HT1080 (cell line): Measurements from ENCODE around the gene TBX6. TPM values are rescaled to one million over a fixed set of nuclear protein-coding genes. Genes with fewer than 3 reads are reported as not detected.
"Not testable (repeated sequence)": the region's sequence is repeated elsewhere in the genome, so short reads cannot be mapped to it uniquely, and the experiment has no call there.

ENCODE experiments used
- DNase-seq: peaks from one replicate; pipeline ENCODE4 v3.0.0-alpha.2; 2015; ENCODE audit warnings: low read depth
- total RNA-seq: library from RNA; depleted of rRNA; stranded (reverse); fragments of >200 nt; shearing (Covaris generic); gene quantifications from 2 replicates; pipeline ENCODE4 v1.2.3, GENCODE V29; 2014

The TBX6 gene
- total RNA-seq, 1 experiment from 2014 or later = 0.59 TPM

DNA sequence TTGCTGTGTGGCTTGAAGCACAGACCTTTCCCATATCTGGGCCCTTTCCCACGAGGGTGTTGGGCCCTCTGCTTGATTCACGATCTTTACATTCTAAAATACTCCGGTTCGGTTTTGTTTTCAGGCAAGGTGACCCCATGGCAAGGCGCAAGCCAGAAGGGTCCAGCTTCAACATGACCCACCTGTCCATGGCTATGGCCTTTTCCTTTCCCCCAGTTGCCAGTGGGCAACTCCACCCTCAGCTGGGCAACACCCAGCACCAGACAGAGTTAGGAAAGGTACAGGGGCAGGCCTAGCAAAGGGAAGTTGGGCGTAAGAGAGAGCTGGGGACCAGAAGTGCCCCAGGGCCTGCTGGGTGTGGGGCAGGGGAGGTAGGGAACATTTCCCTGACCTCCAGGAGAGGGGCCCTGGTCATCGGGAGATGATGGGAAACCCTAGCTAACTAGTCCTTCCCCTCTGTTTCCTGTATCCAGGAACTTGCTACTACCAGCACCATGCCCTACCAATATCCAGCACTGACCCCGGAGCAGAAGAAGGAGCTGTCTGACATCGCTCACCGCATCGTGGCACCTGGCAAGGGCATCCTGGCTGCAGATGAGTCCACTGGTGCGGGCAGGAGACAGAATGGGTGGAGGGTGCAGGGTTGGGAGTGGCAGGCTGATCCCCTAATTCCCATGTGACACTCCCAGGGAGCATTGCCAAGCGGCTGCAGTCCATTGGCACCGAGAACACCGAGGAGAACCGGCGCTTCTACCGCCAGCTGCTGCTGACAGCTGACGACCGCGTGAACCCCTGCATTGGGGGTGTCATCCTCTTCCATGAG lies 24.8 kb downstream of the TBX6 start:
- DNase-seq = no peak

DNA sequence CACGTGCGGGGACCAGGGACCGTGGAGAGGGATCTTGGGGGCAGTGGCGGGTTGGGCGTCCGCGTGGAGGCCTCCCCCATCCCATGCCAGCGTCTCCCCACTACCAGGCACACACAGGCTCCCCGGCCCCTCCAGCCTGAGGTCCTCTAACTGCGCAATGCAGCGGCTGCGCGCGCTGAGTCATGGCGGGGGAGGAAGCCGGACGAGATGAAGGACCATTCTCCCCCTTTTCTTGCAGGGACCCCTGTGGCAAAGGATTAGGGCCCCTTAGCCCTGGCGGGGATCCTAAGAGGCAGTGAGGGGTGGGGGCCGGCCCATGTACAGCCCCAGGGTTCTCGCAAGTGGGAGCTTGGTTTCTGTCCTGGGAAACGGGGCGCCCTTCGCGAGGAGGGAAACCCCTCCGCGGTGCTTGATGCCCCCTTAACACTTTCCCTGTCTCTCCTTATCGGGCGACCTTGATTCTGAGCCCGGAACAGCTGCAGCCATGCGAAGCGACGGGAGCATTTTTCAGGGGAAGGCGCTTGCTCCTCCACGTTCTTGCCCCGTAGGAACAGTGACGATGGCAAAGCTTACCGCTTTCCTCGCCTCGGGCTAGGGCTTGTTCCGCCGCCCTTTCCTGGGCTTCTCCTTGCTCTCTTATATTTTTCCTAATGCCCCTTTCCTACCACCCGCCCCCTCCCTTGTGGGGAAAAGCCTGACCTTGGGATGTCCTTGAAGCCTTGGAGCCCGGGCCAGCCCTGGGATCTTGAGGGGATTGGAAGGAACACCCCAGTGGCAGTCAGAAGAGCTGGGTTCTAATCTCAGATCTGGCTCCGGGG lies 25.6 kb downstream of the TBX6 start:
- DNase-seq = no peak

DNA sequence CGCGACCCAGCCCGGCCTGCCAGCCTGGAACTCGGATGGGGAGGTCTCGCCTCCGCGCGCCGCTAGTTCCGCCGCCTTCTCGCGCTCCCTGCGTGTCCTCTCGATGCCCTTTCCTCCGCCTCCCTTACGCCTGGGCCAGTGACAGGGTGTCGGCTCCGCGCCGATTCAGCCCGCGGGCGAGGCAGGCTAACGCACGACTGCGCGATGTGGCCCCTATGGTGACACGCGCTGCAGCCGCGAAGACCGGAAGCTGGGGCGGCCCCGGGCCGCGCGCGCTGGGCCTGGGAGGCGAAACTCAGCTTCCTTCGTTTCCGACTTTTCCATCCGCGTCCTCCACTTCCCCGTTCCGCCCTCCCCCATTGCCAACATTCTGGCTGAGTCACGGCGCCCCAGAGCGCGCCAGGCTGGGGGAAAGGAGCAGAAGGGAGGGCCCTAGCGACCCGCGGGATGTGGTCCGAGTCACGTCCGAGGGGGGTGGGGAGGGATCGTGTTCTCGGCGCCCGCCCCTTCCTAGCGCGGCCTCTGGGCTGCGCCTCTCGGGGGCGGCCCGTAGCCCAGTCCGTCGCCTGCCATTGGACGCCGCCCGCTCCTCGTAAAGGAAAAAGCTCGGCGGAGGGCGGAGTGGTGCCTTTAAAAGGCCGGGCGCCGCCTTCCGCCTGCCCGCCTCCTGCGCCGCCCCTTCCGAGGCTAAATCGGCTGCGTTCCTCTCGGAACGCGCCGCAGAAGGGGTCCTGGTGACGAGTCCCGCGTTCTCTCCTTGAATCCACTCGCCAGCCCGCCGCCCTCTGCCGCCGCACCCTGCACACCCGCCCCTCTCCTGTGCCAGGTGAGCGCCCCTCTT lies 26.4 kb downstream of the TBX6 start, which contains the start of gene ALDOA:
TSS of gene ALDOA (plus strand) at position 659 of the 841 bp plus-strand sequence. CDS start 1,138 bp downstream, outside the sequence.
- peak; percentile 99 for DNase-seq

DNA sequence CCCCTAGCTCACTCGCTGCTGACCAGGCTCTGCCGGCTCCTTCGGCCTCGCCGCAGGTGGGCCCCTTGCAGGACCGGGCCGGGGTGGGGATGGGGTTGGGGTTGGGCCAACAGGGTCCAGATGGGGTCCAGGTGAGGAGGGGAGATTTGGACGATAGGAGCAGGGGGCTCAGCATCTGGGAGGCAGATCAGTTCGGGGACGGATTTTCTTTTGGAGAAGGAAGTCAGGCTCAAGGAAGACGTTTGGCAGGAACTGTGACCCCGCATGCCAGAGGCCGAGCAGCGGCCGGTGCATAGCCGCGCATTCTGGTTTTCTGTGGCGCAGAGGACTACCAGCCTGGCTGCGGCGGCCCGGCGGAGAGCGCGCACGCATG lies 27.0 kb downstream of the TBX6 start:
- no peak for DNase-seq

DNA sequence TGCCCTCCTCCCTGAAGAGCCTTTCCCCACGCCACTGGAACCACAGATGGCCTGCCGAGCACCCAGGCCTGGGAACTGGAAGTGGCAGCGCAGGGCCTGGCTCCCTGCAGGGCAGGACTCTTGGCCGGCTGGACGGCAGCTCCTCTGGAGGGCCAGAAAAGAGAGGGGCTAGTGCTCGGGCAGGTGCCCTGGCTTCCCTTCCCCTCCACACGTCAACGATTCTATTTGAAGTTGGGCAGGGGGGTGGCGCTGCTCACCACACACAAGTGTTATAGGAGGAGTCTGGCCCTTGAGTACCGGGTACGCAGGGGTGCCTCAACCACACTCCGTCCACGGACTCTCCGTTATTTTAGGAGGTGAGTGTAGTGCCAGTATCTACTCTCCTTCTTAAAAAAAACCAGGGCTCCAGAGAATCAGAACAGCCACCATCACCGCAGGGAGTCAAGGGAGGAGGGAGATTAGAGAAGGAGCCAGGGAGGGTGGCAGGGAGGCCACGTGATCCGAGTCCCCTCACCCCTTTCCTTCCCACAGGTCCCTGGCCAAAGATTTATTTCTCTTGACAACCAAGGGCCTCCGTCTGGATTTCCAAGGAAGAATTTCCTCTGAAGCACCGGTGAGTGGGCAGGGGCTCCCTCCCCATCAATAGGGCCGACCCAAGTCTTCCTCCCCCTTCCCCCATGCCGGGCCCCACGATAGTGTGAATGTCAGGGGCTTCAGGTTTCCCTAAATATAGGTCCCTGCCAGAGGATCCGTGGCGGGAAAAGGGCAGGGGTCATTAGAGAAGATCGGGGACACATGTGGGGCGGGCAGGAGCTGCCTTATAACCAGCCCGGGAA lies 27.6 kb downstream of the TBX6 start:
- DNase-seq = no peak

DNA sequence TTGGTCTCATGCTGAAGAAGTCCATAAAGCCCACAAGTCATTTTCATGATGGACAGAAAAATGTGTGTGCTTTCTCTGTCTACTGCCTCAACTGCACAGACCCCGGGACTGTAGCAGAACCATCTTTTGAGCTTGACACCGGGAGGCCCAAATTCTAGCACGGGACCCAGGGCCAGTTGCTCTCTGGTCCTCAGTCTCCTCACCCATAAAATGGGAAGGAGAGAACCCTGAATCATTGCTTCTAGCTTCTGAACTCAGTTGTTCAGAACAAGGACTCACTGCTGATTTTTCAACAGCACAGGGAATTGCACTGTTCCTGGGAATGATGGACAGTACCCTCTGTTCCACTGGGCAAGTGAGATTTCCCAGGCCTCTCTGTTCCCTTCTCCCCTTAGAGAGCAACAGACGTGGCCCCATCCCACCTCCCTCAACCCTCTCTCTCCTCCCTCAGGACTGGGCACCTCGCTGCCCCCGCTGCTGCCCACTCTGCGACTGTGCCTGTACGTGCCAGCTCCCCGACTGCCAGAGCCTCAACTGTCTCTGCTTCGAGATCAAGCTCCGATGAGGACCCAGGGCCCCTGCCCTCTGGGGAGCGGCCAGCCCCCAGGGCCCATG lies 28.3 kb downstream of the TBX6 start:
- no peak for DNase-seq

DNA sequence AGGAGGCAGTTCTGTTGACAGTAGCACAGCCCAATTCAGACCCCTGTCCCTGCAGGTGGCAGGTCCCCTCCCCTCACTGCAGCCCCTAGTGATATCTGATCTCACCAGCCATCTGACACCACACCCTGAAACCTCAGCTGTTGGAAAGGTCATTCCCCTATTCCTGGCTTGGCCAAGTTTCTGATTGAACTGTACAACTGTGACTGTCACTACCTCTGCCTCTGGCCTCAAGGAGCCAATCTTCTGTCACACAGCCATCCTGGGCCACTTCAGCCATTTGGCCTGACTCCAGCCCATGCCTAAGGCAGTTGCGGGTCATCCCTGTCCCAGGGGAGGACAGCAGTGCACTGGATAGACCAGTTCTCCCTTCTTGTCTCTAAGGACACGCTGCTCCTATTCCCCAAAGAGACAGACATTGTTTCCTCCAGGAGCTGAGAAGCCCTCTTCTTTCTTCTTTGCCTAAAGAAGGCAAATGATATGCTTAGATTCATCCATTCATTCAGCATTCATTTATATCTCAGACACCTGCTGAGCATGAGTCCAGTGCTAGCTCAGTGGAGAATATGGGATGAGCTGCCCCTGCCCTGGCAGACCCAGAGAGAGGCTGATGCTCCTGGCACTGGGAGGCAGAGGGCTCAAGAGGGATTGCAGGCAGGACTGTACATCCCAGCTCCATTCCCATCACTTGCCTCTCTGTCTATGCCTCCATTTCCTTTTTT lies 30.7 kb downstream of the TBX6 start:
- DNase-seq = no peak

DNA sequence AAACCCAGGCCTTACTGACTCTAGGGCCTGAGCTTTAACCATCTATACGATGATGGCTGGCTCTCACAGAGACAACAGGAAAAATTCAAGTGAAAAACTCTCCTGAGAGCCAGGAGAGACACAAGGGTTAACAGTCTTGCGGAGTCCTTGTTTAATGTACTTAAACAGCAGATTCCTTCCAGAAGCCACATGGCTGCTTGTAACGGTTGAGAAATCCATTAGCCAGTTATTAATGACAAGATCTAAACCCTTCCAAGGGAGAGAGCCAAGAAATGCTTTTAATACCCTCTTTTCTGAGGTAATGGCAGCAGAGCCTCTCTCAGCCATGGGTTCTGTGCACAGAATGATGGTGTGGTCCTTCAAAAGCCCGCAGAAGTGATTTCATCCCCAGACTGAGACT lies 31.4 kb downstream of the TBX6 start:
- no peak for DNase-seq

DNA sequence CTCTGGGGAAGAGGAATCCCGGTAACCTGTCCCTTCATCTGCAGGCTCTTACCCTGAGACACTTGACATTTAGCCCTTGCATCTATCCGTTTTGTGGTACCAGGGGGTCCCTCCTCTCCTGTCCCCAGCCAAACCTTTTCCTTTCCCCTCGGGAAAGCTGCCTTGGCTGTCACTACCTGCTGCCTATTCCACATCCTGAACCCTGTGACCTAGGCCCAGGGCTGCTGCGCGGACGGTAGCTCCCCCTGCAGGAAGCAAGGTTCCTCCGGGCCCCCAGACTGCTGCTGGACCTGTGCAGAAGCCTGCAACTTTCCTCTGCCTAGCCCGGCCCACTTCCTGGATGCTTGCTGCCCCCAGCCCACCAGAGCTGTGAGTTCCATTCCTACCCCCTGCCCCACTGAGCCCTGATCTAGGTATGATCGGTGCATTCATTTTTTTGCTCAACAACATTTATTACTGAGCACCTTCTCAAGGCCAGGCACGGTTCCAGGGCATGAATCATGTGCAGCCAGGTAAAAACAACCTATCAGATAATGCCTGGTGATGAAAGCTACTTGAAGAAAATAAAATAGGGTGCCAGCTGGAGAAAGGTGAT lies 36.7 kb downstream of the TBX6 start:
- DNase-seq = no peak

DNA sequence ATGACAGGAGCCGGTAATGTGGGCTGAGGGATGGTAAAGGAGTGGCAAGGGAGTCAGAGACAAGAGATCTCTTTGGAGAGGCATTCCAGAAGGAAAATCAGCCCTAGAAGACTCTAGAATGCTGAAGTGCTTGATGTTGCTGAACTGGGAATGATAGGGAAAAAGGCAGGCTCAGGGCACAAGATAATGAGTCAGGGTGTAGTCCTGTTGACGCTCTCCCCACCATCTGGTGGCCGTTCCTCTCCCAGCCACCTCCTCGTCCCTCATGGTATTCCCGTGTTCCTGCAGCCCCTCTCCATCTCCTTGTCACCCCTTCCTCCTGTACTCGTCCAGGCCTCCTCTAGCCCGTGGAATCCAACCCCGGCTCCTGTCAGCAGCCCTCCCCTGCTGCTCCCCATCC lies 37.3 kb downstream of the TBX6 start:
- DNase-seq = no peak

DNA sequence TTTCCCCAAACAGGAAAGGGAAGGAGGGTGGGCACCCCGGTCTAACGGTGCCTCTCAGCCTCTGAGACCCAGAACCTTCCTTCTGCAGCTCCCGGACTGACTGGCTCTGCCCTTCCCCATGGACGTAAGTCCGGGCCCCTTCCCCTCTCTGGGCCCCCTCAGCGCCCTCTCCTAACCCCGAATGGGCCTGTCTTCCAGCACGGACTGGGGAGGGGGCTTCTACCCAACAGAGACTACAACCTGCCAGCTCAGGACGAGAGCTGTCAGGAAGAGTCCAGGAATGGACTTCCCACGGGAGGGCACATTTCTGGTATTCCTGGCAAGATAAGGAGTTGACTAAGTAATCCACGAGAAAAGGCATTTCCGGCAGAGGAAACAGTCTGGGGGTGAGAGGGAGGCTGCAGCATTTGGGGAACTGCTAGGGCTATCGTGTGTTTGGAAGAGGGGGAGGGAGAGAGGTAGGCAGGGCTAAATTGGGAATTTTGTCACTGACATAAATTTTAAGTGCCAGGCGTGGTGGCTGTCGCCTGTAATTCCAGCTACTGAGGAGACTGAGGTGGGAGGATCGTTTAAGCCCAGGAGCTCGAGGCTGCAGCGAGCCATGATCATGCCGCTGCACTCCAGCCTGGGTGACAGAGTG lies 38.2 kb downstream of the TBX6 start:
- no peak for DNase-seq

DNA sequence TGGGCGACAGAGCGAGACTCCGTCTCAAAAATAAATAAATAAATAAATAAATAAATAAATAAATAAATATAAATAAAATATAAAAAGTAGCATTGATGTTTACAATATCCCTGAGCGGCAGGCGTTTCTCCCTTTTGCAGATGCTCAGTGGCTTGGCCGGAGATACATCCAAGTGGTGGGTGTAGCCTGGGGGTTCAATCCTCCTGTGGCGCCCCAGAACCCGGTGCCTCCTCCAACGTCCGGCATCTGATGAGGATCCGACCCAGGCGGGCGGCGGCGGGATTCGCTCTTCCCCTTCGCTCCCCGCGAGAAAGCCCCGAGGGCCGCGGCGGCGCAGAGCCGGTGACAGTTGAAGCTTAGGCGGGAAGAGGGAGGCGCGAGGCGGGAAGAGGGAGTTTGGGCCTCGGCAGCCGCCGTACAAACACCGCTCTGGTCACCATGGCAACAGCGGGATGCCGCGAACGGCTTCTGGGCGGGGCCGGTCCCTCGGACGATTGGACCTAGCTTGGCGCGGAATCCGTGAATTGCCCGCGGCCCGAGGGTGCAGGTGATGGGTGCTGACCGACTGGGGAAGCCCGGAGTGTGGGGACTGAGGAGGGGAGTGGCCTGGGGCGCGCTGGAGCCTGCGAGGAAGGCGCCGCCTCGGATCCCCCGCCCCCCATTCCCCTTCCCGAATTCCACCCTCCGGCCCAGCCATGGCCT lies 38.9 kb downstream of the TBX6 start:
- DNase-seq = peak; percentile 91

DNA sequence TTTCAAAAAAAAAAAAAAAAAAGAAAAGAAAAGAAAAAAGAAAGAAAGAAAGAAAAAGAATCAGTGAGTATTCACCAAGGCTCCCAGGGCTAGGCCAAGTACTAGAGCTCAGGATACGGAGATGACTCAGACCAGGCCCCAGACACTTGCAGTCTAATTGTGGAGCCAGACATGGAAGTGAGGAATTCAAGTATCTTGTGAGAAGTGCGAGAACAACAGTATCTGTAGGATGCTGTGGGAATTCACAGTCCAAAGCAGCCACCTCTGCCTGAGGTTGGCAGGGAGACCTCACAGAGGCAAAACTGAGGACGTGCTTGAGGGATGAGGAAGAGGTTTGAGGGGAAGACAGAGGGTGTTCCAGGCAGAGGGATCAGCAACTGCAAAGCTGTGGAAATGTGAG lies 40.2 kb downstream of the TBX6 start:
- DNase-seq = peak; percentile 82

DNA sequence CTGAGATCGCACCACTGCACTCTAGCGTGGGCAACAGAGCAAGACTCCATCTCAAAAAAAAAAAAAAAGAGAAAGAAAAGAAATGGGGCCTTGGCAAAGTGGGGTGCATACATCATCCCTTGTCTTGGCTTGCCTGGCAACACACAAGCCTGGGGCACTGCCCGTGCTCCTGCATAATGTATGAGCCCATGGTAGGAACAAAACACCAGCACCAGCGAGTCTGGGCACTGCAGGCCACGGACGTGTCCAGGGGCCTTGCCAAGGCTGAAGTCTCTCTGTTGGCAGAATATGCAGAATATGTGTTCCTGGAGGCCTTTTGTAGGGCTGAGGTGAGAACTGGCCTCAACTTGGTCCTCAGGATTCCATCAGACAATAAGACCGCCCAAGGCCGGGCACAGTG lies 41.9 kb downstream of the TBX6 start:
- DNase-seq = no peak

DNA sequence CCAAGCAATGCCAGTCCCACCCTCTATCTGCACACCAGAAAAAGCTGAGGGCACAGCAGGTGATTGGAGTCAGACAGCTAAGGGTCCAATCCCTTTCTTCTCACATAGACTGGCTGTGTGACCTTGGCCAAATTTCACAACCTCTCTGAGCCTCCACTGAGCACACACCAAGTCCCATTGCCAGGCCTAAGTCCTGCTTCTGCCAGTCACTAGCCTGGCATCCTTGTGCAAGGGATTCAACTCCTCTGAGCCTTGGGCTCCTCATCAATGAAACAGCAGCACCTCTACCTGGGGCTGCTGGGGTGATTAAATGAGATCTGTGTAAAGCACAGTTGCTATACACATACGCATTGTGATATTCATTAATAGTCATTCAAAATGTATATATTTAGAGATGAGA lies 45.1 kb downstream of the TBX6 start:
- no peak for DNase-seq

DNA sequence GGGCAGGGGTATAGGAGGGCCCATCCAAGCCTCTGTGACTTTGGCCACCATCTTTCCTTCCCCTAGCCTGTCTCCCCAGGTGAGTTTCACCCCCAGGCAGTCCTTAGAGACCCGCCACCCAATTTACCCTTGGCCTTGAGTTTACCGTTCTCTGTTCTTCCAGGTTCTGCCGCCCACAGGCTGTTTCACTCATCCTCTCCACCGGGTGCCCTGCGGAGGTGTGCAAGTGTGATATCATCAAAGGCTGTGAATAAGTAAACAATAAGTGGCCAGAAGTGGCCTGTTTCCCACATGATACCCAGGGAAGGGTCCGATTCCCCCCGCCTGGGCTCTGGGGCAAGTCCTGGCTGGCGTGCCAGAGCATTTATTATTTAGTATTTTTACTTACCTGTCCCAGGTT lies 45.5 kb downstream of the TBX6 start:
- DNase-seq = no peak

DNA sequence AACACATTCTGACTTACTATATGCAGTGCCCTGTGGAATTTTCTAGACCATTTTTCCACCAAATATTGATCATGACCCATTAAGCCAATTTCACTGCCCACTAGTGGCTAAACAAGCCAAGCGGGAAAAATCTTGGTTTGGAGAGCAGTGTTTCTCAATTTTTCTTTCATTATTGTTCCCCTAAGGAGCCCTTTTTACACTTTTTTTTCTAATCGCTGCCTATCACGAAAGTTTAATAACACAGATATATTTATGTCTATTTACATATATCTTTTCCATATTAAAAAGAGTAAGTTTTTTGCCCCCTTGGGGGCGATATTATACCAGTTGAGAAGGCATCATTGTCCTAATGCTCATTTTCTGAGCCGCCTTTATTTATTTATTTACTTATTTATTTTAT lies 49.9 kb downstream of the TBX6 start:
- no peak for DNase-seq

DNA sequence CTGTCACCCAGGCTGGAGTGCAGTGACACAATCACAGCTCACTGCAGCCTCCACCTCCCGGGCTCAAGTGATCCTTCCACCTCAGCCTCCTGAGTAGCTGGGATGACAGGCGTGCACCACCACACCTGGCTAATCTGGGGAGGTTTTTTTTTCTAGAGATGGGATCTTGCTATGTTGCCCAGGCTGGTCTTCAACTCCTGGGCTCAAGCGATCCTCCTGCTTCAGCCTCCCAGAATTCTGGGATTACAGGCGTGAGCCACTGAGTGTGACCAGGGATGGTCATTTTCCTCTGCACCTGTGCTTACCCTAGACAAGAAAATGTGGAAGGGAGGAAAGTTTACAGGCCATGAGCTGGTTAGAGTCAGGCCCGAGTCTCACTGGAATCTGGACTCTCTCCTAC lies 51.0 kb downstream of the TBX6 start:
- not testable (repeated sequence) for DNase-seq
